MM.1S (cell line): Measurements from ENCODE around the gene TXN2.

Experiments used
- EZH2phosphoT487 ChIP-seq: fragments of 300-600 bp; sonication (generic); IDR thresholded peaks from 2 replicates; pipeline ENCODE4 v1.6.1; 2018; ENCODE audit warnings: antibody characterized with exemption, low read length
- TF ChIP-seq, protein P1 (sequence below): fragments of 300-600 bp; sonication (generic); IDR thresholded peaks from 2 replicates; pipeline ENCODE4 v1.5.1; 2016; ENCODE audit warnings: antibody characterized with exemption, low read length, mixed read lengths

DNA sequence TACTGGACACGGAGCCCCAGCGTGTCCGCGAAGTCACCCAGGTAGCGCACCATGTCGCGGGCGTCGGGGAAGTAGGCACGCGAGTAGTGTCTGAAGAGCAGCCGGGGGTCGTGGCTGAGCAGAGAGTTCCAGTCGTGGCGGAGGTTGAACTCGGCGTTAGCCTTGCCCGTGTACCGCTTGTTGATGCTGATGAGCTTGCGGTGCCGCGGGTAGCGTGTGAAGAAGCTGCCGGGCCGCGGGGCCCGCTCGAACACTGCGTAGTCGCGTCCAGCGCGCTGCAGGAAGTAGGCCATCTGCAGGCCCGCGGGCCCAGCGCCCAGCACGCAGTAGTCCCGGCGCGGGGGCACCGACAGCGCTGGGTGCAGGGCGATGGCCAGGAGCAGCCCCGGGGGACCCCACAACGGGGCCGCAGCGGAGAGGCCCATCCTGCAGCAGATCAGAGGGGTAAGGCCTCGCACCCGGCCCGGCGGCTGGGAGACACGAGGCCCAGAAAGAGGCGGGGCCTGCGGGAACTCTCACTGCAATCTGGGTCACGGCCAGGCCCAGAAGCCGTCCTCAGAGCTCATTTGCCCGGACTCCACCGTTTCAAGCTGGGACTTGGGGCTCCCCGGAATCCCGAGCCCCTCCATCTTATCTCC, 24.7 kb upstream of the TXN2 start:
- TF ChIP-seq, protein P1, sequence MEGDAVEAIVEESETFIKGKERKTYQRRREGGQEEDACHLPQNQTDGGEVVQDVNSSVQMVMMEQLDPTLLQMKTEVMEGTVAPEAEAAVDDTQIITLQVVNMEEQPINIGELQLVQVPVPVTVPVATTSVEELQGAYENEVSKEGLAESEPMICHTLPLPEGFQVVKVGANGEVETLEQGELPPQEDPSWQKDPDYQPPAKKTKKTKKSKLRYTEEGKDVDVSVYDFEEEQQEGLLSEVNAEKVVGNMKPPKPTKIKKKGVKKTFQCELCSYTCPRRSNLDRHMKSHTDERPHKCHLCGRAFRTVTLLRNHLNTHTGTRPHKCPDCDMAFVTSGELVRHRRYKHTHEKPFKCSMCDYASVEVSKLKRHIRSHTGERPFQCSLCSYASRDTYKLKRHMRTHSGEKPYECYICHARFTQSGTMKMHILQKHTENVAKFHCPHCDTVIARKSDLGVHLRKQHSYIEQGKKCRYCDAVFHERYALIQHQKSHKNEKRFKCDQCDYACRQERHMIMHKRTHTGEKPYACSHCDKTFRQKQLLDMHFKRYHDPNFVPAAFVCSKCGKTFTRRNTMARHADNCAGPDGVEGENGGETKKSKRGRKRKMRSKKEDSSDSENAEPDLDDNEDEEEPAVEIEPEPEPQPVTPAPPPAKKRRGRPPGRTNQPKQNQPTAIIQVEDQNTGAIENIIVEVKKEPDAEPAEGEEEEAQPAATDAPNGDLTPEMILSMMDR: no peak
- no peak for TF ChIP-seq EZH2phosphoT487
